K562 (cell line): ENCODE data around the gene CLDN10.

Experiments
- CTCF ChIP-seq, 3 experiments: IDR thresholded peaks in 2 of 3; conservative IDR thresholded peaks in 1 of 3; 2 replicates each; pipeline ENCODE4 v1.5.1; 2011 to 2012; ENCODE audit warnings: low read length in 3 of 3, mild to moderate bottlenecking in 3 of 3, control low read depth in 2 of 3, improper control_type of control experiment in 1 of 3, inconsistent platforms in 1 of 3, low read depth in 1 of 3, mixed read lengths in 1 of 3, moderate library complexity in 1 of 3; ENCODE audit not compliant: insufficient read depth in 2 of 3
- POLR2AphosphoS5 ChIP-seq: IDR thresholded peaks from 2 replicates; pipeline ENCODE4 v1.6.1; 2011; ENCODE audit warnings: mild to moderate bottlenecking, low read depth, low read length, moderate library complexity; ENCODE audit not compliant: control insufficient read depth, insufficient read depth
- REST ChIP-seq, 2 experiments: fragments of 450-650 bp; formaldehyde crosslinking in 1 of 2; IDR thresholded peaks; 2 replicates each; pipeline versions ENCODE4 v1.4.0 to v1.6.1; 2014 to 2020; ENCODE audit warnings: mild to moderate bottlenecking in 2 of 2, borderline replicate concordance in 1 of 2, low read depth in 1 of 2
- SMARCA4 ChIP-seq: fragments of 450-650 bp; IDR thresholded peaks from 2 replicates; pipeline ENCODE4 v1.6.1; 2016
- THRAP3 ChIP-seq: fragments of 450-650 bp; IDR thresholded peaks from 2 replicates; pipeline ENCODE4 v1.6.1; 2016; ENCODE audit warnings: mild to moderate bottlenecking, inconsistent platforms, borderline replicate concordance
- USF2 ChIP-seq: sonication (generic); formaldehyde crosslinking; IDR thresholded peaks from 2 replicates; pipeline ENCODE4 v1.5.0; 2020; ENCODE audit warnings: missing genetic modification reagents

- TF ChIP-seq SMARCA4: no peak
- TF ChIP-seq CTCF (IDR thresholded peaks at IDR 0.05 in 2 of 3, conservative IDR thresholded peaks at IDR 0.05 in 1 of 3; ENCODE audit: insufficient read depth in 2 of 3, low read depth in 1 of 3, low read length in 3 of 3): no peak
- no peak for TF ChIP-seq USF2
- no peak for TF ChIP-seq REST (IDR thresholded peaks at IDR 0.05; ENCODE audit: borderline replicate concordance)
- no peak for TF ChIP-seq REST (CRISPR knock-in tag; IDR thresholded peaks at IDR 0.05; ENCODE audit: low read depth)
- TF ChIP-seq POLR2AphosphoS5: no peak
- TF ChIP-seq THRAP3: no peak
These were observed 74.2 kb downstream of the CLDN10 start for GRCh38 chr13:95626768-95627167.
